ENCODE results near the gene CELF6. TPM values are rescaled to one million over a fixed set of nuclear protein-coding genes. Genes with fewer than 3 reads are reported as not detected.

CELF6 gene
- total and polyA plus RNA-seq, 2 donors (not counting 3 experiments of a cell fraction or from before 2014, with no cell fraction given), result 0.17 TPM; not detected in 1

DNA sequence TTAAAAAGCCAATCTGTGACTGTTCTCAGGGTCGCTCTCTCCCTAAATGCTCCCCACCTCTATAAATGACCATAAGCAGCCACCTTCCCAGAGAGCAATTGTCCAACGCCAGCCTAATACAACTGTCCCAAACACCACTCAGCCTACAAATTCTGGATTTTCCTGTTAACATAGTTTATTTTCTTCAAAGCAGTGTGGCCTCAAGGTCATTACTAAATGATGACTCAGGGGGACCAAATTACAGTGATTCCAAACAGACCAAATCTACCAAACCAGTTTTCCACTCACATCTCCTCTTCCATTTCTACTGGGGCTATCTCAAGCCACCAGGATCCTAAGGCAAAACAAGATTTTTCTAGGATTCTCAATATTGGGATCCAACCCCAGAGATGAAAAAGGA is 33.3 kb upstream of the CELF6 start:
- H3K27me3 ChIP-seq (ENCODE audit: control insufficient read depth in 2 of 2, insufficient read depth in 2 of 2, low read length in 2 of 2), result no peaks in the 10 kb centered on the region
- CTCF ChIA-PET, result no interaction called here
- no peaks in the 10 kb centered on the region for H3K9me1 ChIP-seq (replicated peaks; ENCODE audit: control insufficient read depth, extremely low read depth, insufficient read depth, low read length)
- DNase-seq (ENCODE audit: low read depth, low spot score) (no peak), FAIRE-seq (no peak)
- no TSS peak for BruUV-seq (replicated peaks)
- no peak overlapping the region for H3K27ac ChIP-seq (ENCODE audit: insufficient read depth, low read depth, low read length)
- POLR2A ChIA-PET, result no interaction called here
- no peak overlapping the region for H3K9ac ChIP-seq (replicated peaks; ENCODE audit: extremely low read depth, insufficient read depth, low read length)
- dilution Hi-C loops (cut with MboI; ENCODE audit: extremely low pct_ligation_motif_present, low sequenced_read_pairs), result no loop called here
- H3K79me2 ChIP-seq (ENCODE audit: control insufficient read depth, insufficient read depth, low read length), result peaks cover 2% of the 10 kb centered on the region
- no peaks in the 10 kb centered on the region for H3K9me3 ChIP-seq (replicated peaks; ENCODE audit: control insufficient read depth, insufficient read depth, low read length)
- H3K36me3 ChIP-seq (ENCODE audit: control insufficient read depth in 2 of 2, extremely low read depth in 1 of 2, insufficient read depth in 2 of 2, low read length in 2 of 2), result peaks cover 9 to 26% of the 10 kb centered on the region in 2 experiments
- intact Hi-C loops (cut with micrococcal nuclease), result no loop called here
- no peak overlapping the region for H3K4me2 ChIP-seq (ENCODE audit: insufficient read depth, low read length)
- H3K4me1 ChIP-seq (ENCODE audit: control insufficient read depth, extremely low read depth, insufficient read depth, low read length), result no peaks in the 10 kb centered on the region
- H4K20me1 ChIP-seq (replicated peaks; ENCODE audit: control insufficient read depth, extremely low read depth, insufficient read depth, low read length), result no peaks in the 10 kb centered on the region
- no peak overlapping the region for H2AFZ ChIP-seq (ENCODE audit: low read depth, low read length)
- TF ChIP-seq FOS (IDR thresholded peaks at IDR 0.05; ENCODE audit: borderline replicate concordance, insufficient read depth, low read length) (no peak), GATA2 (IDR thresholded peaks at IDR 0.05; ENCODE audit: insufficient read depth, insufficient read length, low read depth, low read length) (no peak), JUN (IDR thresholded peaks at IDR 0.05; ENCODE audit: borderline replicate concordance, insufficient read depth, insufficient read length, low read depth) (no peak), EZH2 (IDR thresholded peaks at IDR 0.05; ENCODE audit: borderline replicate concordance, low read depth, low read length, severe bottlenecking) (no peak)
- H3K4me3 ChIP-seq (replicated peaks in 1 of 3; ENCODE audit: insufficient read depth in 1 of 3, low read depth in 1 of 3, low read length in 3 of 3), result no peak overlapping the region

DNA sequence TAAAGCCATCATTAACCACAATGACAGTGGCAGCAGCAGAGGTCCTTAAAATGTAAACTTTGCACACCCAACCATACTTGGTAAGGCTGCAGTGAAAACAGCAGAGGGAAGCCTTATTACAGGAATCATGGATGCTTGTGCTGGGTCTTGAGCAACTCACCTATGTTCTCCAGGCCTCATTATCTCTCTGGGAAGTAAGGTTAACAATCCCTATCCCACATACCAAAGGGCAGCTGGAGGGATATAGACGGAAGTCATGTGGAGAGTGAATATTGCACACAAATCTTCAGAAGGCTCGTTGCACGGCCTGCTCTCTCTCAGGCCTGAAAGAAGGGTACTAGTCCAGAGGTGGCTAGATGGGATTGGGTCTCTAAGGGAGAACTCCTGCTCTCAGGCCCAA is 25.8 kb upstream of the CELF6 start:
- Histone ChIP-seq H3K27me3 (ENCODE audit: control insufficient read depth in 2 of 2, insufficient read depth in 2 of 2, low read length in 2 of 2) (no peaks in the 10 kb centered on the region), H4K20me1 (replicated peaks; ENCODE audit: control insufficient read depth, extremely low read depth, insufficient read depth, low read length) (no peaks in the 10 kb centered on the region), H3K9me3 (replicated peaks; ENCODE audit: control insufficient read depth, insufficient read depth, low read length) (no peaks in the 10 kb centered on the region), H3K79me2 (ENCODE audit: control insufficient read depth, insufficient read depth, low read length) (no peaks in the 10 kb centered on the region), H3K4me3 (replicated peaks in 1 of 3; ENCODE audit: insufficient read depth in 1 of 3, low read depth in 1 of 3, low read length in 3 of 3) (no peak overlapping the region), H3K9ac (replicated peaks; ENCODE audit: extremely low read depth, insufficient read depth, low read length) (no peak overlapping the region), H3K36me3 (ENCODE audit: control insufficient read depth in 2 of 2, extremely low read depth in 1 of 2, insufficient read depth in 2 of 2, low read length in 2 of 2) (peaks cover 5 to 31% of the 10 kb centered on the region in 2 experiments), H3K27ac (ENCODE audit: insufficient read depth, low read depth, low read length) (no peak overlapping the region), H2AFZ (ENCODE audit: low read depth, low read length) (no peak overlapping the region), H3K9me1 (replicated peaks; ENCODE audit: control insufficient read depth, extremely low read depth, insufficient read depth, low read length) (no peaks in the 10 kb centered on the region), H3K4me1 (ENCODE audit: control insufficient read depth, extremely low read depth, insufficient read depth, low read length) (no peaks in the 10 kb centered on the region), H3K4me2 (ENCODE audit: insufficient read depth, low read length) (no peak overlapping the region)
- POLR2A ChIA-PET, result no interaction called here
- dilution Hi-C loops (cut with MboI; ENCODE audit: extremely low pct_ligation_motif_present, low sequenced_read_pairs) (no loop called here), intact Hi-C loops (cut with micrococcal nuclease) (no loop called here)
- BruUV-seq (replicated peaks), result no TSS peak
- no peak for DNase-seq (ENCODE audit: low read depth, low spot score)
- CTCF ChIA-PET, result no interaction called here
- TF ChIP-seq JUN (IDR thresholded peaks at IDR 0.05; ENCODE audit: borderline replicate concordance, insufficient read depth, insufficient read length, low read depth) (no peak), EZH2 (IDR thresholded peaks at IDR 0.05; ENCODE audit: borderline replicate concordance, low read depth, low read length, severe bottlenecking) (no peak), POLR2AphosphoS5 (IDR thresholded peaks at IDR 0.05; ENCODE audit: insufficient read depth, low read depth, low read length) (no peak), MYC (IDR thresholded peaks at IDR 0.05; ENCODE audit: low read depth, low read length) (no peak), FOS (IDR thresholded peaks at IDR 0.05; ENCODE audit: borderline replicate concordance, insufficient read depth, low read length) (no peak), GATA2 (IDR thresholded peaks at IDR 0.05; ENCODE audit: insufficient read depth, insufficient read length, low read depth, low read length) (no peak), POLR2A (IDR thresholded peaks at IDR 0.05; ENCODE audit: low read depth, low read length) (no peak)
- TF ChIP-seq, protein P1, sequence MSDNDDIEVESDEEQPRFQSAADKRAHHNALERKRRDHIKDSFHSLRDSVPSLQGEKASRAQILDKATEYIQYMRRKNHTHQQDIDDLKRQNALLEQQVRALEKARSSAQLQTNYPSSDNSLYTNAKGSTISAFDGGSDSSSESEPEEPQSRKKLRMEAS (IDR thresholded peaks at IDR 0.05; ENCODE audit: insufficient read depth, insufficient read length), result no peak
- TF ChIP-seq, protein P2, sequence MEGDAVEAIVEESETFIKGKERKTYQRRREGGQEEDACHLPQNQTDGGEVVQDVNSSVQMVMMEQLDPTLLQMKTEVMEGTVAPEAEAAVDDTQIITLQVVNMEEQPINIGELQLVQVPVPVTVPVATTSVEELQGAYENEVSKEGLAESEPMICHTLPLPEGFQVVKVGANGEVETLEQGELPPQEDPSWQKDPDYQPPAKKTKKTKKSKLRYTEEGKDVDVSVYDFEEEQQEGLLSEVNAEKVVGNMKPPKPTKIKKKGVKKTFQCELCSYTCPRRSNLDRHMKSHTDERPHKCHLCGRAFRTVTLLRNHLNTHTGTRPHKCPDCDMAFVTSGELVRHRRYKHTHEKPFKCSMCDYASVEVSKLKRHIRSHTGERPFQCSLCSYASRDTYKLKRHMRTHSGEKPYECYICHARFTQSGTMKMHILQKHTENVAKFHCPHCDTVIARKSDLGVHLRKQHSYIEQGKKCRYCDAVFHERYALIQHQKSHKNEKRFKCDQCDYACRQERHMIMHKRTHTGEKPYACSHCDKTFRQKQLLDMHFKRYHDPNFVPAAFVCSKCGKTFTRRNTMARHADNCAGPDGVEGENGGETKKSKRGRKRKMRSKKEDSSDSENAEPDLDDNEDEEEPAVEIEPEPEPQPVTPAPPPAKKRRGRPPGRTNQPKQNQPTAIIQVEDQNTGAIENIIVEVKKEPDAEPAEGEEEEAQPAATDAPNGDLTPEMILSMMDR (IDR thresholded peaks at IDR 0.05; ENCODE audit: extremely low read depth in 1 of 2, insufficient read depth in 1 of 2, low read depth in 1 of 2, low read length in 2 of 2), result no peak
- FAIRE-seq, result no peak
